Fibroblast of lung (primary cell): ENCODE measurements around the gene SPATA2L. TPM values are rescaled to one million over a fixed set of nuclear protein-coding genes. Genes with fewer than 3 reads are reported as not detected.

ENCODE experiments used
- DNase-seq, 2 donors: peaks; one replicate each; pipeline versions ENCODE4 v3.0.0 to v3.0.0-alpha.2; 2010; ENCODE audit warnings: low read depth in 2 of 2
- H2AFZ ChIP-seq: 2 replicates; pipeline ENCODE4 v1.5.1; 2012; ENCODE audit warnings: low read length, control low read depth, inconsistent platforms
- H3K27ac ChIP-seq: 2 replicates; pipeline ENCODE4 v1.5.1; 2011; ENCODE audit warnings: low read length, control low read depth; ENCODE audit not compliant: insufficient read depth
- H3K27me3 ChIP-seq: 2 replicates; pipeline ENCODE4 v1.5.1; 2011; ENCODE audit warnings: mild to moderate bottlenecking, low read length; ENCODE audit not compliant: control insufficient read depth, insufficient read depth
- H3K36me3 ChIP-seq: 2 replicates; pipeline ENCODE4 v1.5.1; 2011; ENCODE audit warnings: low read length; ENCODE audit not compliant: control insufficient read depth, insufficient read depth
- H3K4me1 ChIP-seq: 2 replicates; pipeline ENCODE4 v1.5.1; 2011; ENCODE audit warnings: low read length; ENCODE audit not compliant: control insufficient read depth, insufficient read depth; ENCODE audit errors: extremely low read depth
- H3K4me2 ChIP-seq: 2 replicates; pipeline ENCODE4 v1.5.1; 2011; ENCODE audit warnings: low read length, control low read depth; ENCODE audit not compliant: insufficient read depth; ENCODE audit errors: extremely low read depth
- H3K4me3 ChIP-seq, 4 experiments: fragments of 200-600 bp in 1 of 4; sonication (generic) in 1 of 4; replicated peaks in 1 of 4; 2 replicates each; pipeline ENCODE4 v1.5.1; 2011 to 2016; ENCODE audit warnings: low read length in 4 of 4, low read depth in 3 of 4, mild to moderate bottlenecking in 3 of 4, control low read depth in 2 of 4, inconsistent platforms in 1 of 4, mixed read lengths in 1 of 4; ENCODE audit not compliant: insufficient read depth in 1 of 4; ENCODE audit errors: control extremely low read depth in 1 of 4
- H3K79me2 ChIP-seq: 2 replicates; pipeline ENCODE4 v1.5.1; 2012; ENCODE audit warnings: mild to moderate bottlenecking, low read length, inconsistent platforms; ENCODE audit not compliant: control insufficient read depth, insufficient read depth
- H3K9ac ChIP-seq: 2 replicates; pipeline ENCODE4 v1.5.1; 2011; ENCODE audit warnings: mild to moderate bottlenecking, low read length, control low read depth; ENCODE audit not compliant: insufficient read depth
- H3K9me3 ChIP-seq: 2 replicates; pipeline ENCODE4 v1.5.1; 2012; ENCODE audit warnings: low read depth, low read length; ENCODE audit not compliant: control insufficient read depth, insufficient read depth
- H4K20me1 ChIP-seq: 2 replicates; pipeline ENCODE4 v1.5.1; 2011; ENCODE audit warnings: low read length; ENCODE audit not compliant: control insufficient read depth, insufficient read depth; ENCODE audit errors: extremely low read depth
- CTCF ChIP-seq, 2 donors: IDR thresholded peaks in 1 of 2; conservative IDR thresholded peaks in 1 of 2; 1 replicate in 1 of 2; 2 replicates in 1 of 2; pipeline ENCODE4 v1.5.1; 2011 to 2012; ENCODE audit warnings: low read length in 2 of 2, control low read depth in 1 of 2, inconsistent platforms in 1 of 2, low read depth in 1 of 2, mild to moderate bottlenecking in 1 of 2
- EZH2 ChIP-seq: IDR thresholded peaks from 2 replicates; pipeline ENCODE4 v1.5.1; 2012; ENCODE audit warnings: low read length, control low read depth, mild to moderate bottlenecking; ENCODE audit errors: missing control alignments
- polyA plus RNA-seq, 2 donors: library from polyadenylated mRNA; depleted of rRNA in 1 of 2; stranded (reverse) in 1 of 2; unstranded in 1 of 2; fragments of >200 nt; gene quantifications; 2 replicates each; pipeline ENCODE4 v1.2.1, GENCODE V29; 2011 to 2012; ENCODE audit warnings: missing spikeins in 1 of 2
- total RNA-seq: library from RNA; depleted of rRNA; stranded (reverse); fragments of >200 nt; gene quantifications from 2 replicates; pipeline ENCODE4 v1.2.1, GENCODE V29; 2014

SPATA2L gene
- total and polyA plus RNA-seq, 2 donors (not counting 1 experiment from before 2014, with no cell fraction given): 1.7 to 7.3 TPM

GRCh38 chr16:89656435-89657121 is 44.9 kb downstream of the SPATA2L start:
- no peak for TF ChIP-seq EZH2
- TF ChIP-seq CTCF (conservative IDR thresholded peaks at IDR 0.05 in 1 of 2, IDR thresholded peaks at IDR 0.05 in 1 of 2; ENCODE audit: low read depth in 1 of 2, low read length in 2 of 2): no peak
- Histone ChIP-seq H3K36me3 (peaks cover 4% of the 10 kb centered on the region), H3K79me2 (peaks cover 55% of the 10 kb centered on the region), H3K9ac (peak overlapping the region; percentile 95), H2AFZ (no peak overlapping the region), H3K4me3 (peak overlapping the region; percentile 56 to 92 (median 74)), H3K4me2 (peak overlapping the region; percentile 81), H3K9me3 (no peaks in the 10 kb centered on the region), H3K27me3 (no peaks in the 10 kb centered on the region), H3K27ac (peak overlapping the region; percentile 91), H4K20me1 (no peaks in the 10 kb centered on the region), H3K4me1 (peaks cover 4% of the 10 kb centered on the region)
- DNase-seq: no peak

- Histone ChIP-seq H3K4me1 (peaks cover 4% of the 10 kb centered on the region), H2AFZ (no peak overlapping the region), H3K27ac (no peak overlapping the region), H3K4me3 (no peak overlapping the region), H3K9me3 (no peaks in the 10 kb centered on the region), H3K79me2 (peaks cover 59% of the 10 kb centered on the region), H3K9ac (no peak overlapping the region), H4K20me1 (no peaks in the 10 kb centered on the region), H3K27me3 (no peaks in the 10 kb centered on the region), H3K4me2 (no peak overlapping the region), H3K36me3 (peaks cover 9% of the 10 kb centered on the region)
- no peak for DNase-seq
- TF ChIP-seq EZH2 (no peak), CTCF (conservative IDR thresholded peaks at IDR 0.05 in 1 of 2, IDR thresholded peaks at IDR 0.05 in 1 of 2; ENCODE audit: low read depth in 1 of 2, low read length in 2 of 2) (no peak)
These were observed 46.4 kb downstream of the SPATA2L start for GRCh38 chr16:89655062-89655643.

GRCh38 chr16:89653656-89654295 is 47.7 kb downstream of the SPATA2L start:
- H3K9me3 ChIP-seq: no peaks in the 10 kb centered on the region
- H3K79me2 ChIP-seq: peaks cover 51% of the 10 kb centered on the region
- H3K4me3 ChIP-seq: no peak overlapping the region
- H3K27ac ChIP-seq: no peak overlapping the region
- peaks cover 9% of the 10 kb centered on the region for H3K36me3 ChIP-seq
- H3K4me2 ChIP-seq: no peak overlapping the region
- H3K9ac ChIP-seq: no peak overlapping the region
- peaks cover 4% of the 10 kb centered on the region for H3K4me1 ChIP-seq
- no peaks in the 10 kb centered on the region for H3K27me3 ChIP-seq
- no peak overlapping the region for H2AFZ ChIP-seq
- H4K20me1 ChIP-seq: no peaks in the 10 kb centered on the region
- TF ChIP-seq CTCF (conservative IDR thresholded peaks at IDR 0.05 in 1 of 2, IDR thresholded peaks at IDR 0.05 in 1 of 2; ENCODE audit: low read depth in 1 of 2, low read length in 2 of 2) (no peak), EZH2 (no peak)
- no peak for DNase-seq
